Trophoblast cell (in vitro differentiated cells and primary cell): ENCODE data around the gene SUSD5.
"Not testable (repeated sequence)": the region's sequence is repeated elsewhere in the genome, so short reads cannot be mapped to it uniquely, and the experiment has no call there.

Experiments used
- DNase-seq, 2 donors: peaks; one replicate each; pipeline ENCODE4 v3.0.0-alpha.2; 2016
- H2AFZ ChIP-seq: 2 replicates; pipeline ENCODE4 v1.6.1; 2013; ENCODE audit warnings: low read length, moderate library complexity, mild to moderate bottlenecking; ENCODE audit not compliant: insufficient read depth, poor library complexity
- H2AK5ac ChIP-seq: 2 replicates; pipeline ENCODE4 v1.6.1; 2013; ENCODE audit warnings: mild to moderate bottlenecking, low read length
- H2BK120ac ChIP-seq: 2 replicates; pipeline ENCODE4 v1.6.1; 2013; ENCODE audit warnings: low read length, mild to moderate bottlenecking, moderate library complexity; ENCODE audit not compliant: insufficient read depth, poor library complexity
- H2BK12ac ChIP-seq: 2 replicates; pipeline ENCODE4 v1.6.1; 2013; ENCODE audit warnings: mild to moderate bottlenecking, low read length, moderate library complexity
- H2BK5ac ChIP-seq: 2 replicates; pipeline ENCODE4 v1.6.1; 2013; ENCODE audit warnings: low read length, low read depth, moderate library complexity, mild to moderate bottlenecking; ENCODE audit not compliant: poor library complexity
- H3K14ac ChIP-seq: 2 replicates; pipeline ENCODE4 v1.6.1; 2013; ENCODE audit warnings: mild to moderate bottlenecking, low read length
- H3K18ac ChIP-seq: 2 replicates; pipeline ENCODE4 v1.6.1; 2013; ENCODE audit warnings: mild to moderate bottlenecking, low read length
- H3K23ac ChIP-seq: 2 replicates; pipeline ENCODE4 v1.6.1; 2013; ENCODE audit warnings: low read length
- H3K27ac ChIP-seq: 2 replicates; pipeline ENCODE4 v1.5.1; 2013; ENCODE audit warnings: low read depth, mild to moderate bottlenecking, inconsistent platforms, low read length, moderate library complexity
- H3K27me3 ChIP-seq: 2 replicates; pipeline ENCODE4 v1.6.1; 2013; ENCODE audit warnings: inconsistent platforms, mild to moderate bottlenecking, low read length, moderate library complexity; ENCODE audit not compliant: insufficient read depth
- H3K36me3 ChIP-seq, 2 experiments: 1 replicate in 1 of 2; 2 replicates in 1 of 2; pipeline ENCODE4 v1.6.1; 2013; ENCODE audit warnings: low read length in 2 of 2, mild to moderate bottlenecking in 2 of 2, moderate library complexity in 1 of 2; ENCODE audit not compliant: insufficient read depth in 2 of 2, control insufficient read depth in 1 of 2
- H3K4ac ChIP-seq: 2 replicates; pipeline ENCODE4 v1.6.1; 2013; ENCODE audit warnings: low read depth, mild to moderate bottlenecking, low read length, moderate library complexity
- H3K4me1 ChIP-seq, 2 experiments: 1 replicate in 1 of 2; 2 replicates in 1 of 2; pipeline ENCODE4 v1.6.1; 2013; ENCODE audit warnings: low read length in 2 of 2, mild to moderate bottlenecking in 2 of 2, moderate library complexity in 1 of 2; ENCODE audit not compliant: insufficient read depth in 2 of 2, control insufficient read depth in 1 of 2
- H3K4me2 ChIP-seq: 2 replicates; pipeline ENCODE4 v1.6.1; 2013; ENCODE audit warnings: inconsistent platforms, mild to moderate bottlenecking, low read length, moderate library complexity
- H3K4me3 ChIP-seq: 2 replicates; pipeline ENCODE4 v1.5.1; 2013; ENCODE audit warnings: mild to moderate bottlenecking, low read depth, low read length, inconsistent platforms
- H3K79me1 ChIP-seq: one replicate; pipeline ENCODE4 v1.6.1; 2013; ENCODE audit warnings: low read length
- H3K79me2 ChIP-seq: 2 replicates; pipeline ENCODE4 v1.6.1; 2013; ENCODE audit warnings: low read length, mild to moderate bottlenecking; ENCODE audit not compliant: control insufficient read depth, insufficient read depth, poor library complexity
- H3K9ac ChIP-seq: 2 replicates; pipeline ENCODE4 v1.6.1; 2013; ENCODE audit warnings: mild to moderate bottlenecking, low read length
- H3K9me3 ChIP-seq: 2 replicates; pipeline ENCODE4 v1.6.1; 2013; ENCODE audit warnings: low read depth, mild to moderate bottlenecking, control low read depth, inconsistent platforms, low read length; ENCODE audit not compliant: insufficient read depth
- H4K12ac ChIP-seq: 2 replicates; pipeline ENCODE4 v1.6.1; 2013; ENCODE audit warnings: low read depth, mild to moderate bottlenecking, low read length, moderate library complexity
- H4K8ac ChIP-seq: 2 replicates; pipeline ENCODE4 v1.6.1; 2013; ENCODE audit warnings: low read depth, mild to moderate bottlenecking, low read length, moderate library complexity
- H4K91ac ChIP-seq: one replicate; pipeline ENCODE4 v1.6.1; 2013; ENCODE audit warnings: low read depth, mild to moderate bottlenecking, low read length, moderate library complexity
- WGBS: extraction: QIAGEN DNeasy Blood & Tissue Kit; methylation state at CpG from one replicate; pipeline ENCODE4 v1.1.7; 2013; ENCODE audit warnings: missing lambda C conversion rate; ENCODE audit not compliant: insufficient read length, insufficient coverage; ENCODE audit errors: extremely low coverage; 5-methylcytosine and 5-hydroxymethylcytosine counted together

Gene SUSD5

GRCh38 chr3:33106854-33107253 lies 111.8 kb downstream of the SUSD5 start:
- not testable (repeated sequence) for H3K14ac ChIP-seq, H3K4me1 ChIP-seq, H3K4me3 ChIP-seq, H2AK5ac ChIP-seq, DNase-seq, H3K4ac ChIP-seq, H2BK12ac ChIP-seq, H2BK120ac ChIP-seq, H2BK5ac ChIP-seq, H3K79me1 ChIP-seq, H3K23ac ChIP-seq, H4K12ac ChIP-seq, H3K79me2 ChIP-seq, H4K8ac ChIP-seq, H3K27ac ChIP-seq, H3K27me3 ChIP-seq, H3K9me3 ChIP-seq, H3K9ac ChIP-seq, H3K18ac ChIP-seq, H2AFZ ChIP-seq, H4K91ac ChIP-seq, H3K4me2 ChIP-seq, H3K36me3 ChIP-seq
- WGBS: no CpG with 5 or more reads among the region's 2 CpGs

GRCh38 chr3:33105341-33105948 lies 113.2 kb downstream of the SUSD5 start:
- Histone ChIP-seq H3K14ac (no peak overlapping the region), H3K27me3 (no peaks in the 10 kb centered on the region), H3K36me3 (no peaks in the 10 kb centered on the region), H4K8ac (no peak overlapping the region), H3K4ac (no peak overlapping the region), H2BK5ac (no peak overlapping the region), H2AFZ (no peak overlapping the region), H3K79me1 (no peaks in the 10 kb centered on the region), H3K4me1 (no peaks in the 10 kb centered on the region), H2AK5ac (no peak overlapping the region), H3K9ac (no peak overlapping the region), H4K12ac (no peak overlapping the region), H2BK12ac (no peak overlapping the region), H3K4me2 (no peak overlapping the region), H2BK120ac (no peak overlapping the region), H3K4me3 (no peak overlapping the region), H3K18ac (no peak overlapping the region), H3K79me2 (no peaks in the 10 kb centered on the region), H3K9me3 (no peaks in the 10 kb centered on the region), H3K27ac (no peak overlapping the region), H4K91ac (no peak overlapping the region), H3K23ac (no peak overlapping the region)
- DNase-seq: no peak
- WGBS: no CpG with 5 or more reads among the region's 3 CpGs

- no CpG with 5 or more reads among the region's 3 CpGs for WGBS
- Histone ChIP-seq H3K4me3 (no peak overlapping the region), H2BK120ac (no peak overlapping the region), H3K18ac (no peak overlapping the region), H3K4me1 (no peaks in the 10 kb centered on the region), H4K12ac (no peak overlapping the region), H3K4ac (no peak overlapping the region), H3K9ac (no peak overlapping the region), H3K9me3 (no peaks in the 10 kb centered on the region), H3K23ac (no peak overlapping the region), H2BK5ac (no peak overlapping the region), H3K4me2 (no peak overlapping the region), H2BK12ac (no peak overlapping the region), H2AK5ac (no peak overlapping the region), H2AFZ (no peak overlapping the region), H4K8ac (no peak overlapping the region), H4K91ac (no peak overlapping the region), H3K36me3 (no peaks in the 10 kb centered on the region), H3K14ac (no peak overlapping the region), H3K27ac (no peak overlapping the region), H3K79me1 (no peaks in the 10 kb centered on the region), H3K27me3 (no peaks in the 10 kb centered on the region), H3K79me2 (no peaks in the 10 kb centered on the region)
- DNase-seq: no peak
Measured at GRCh38 chr3:33104803-33105202, 113.8 kb downstream of the SUSD5 start.

- no peak for DNase-seq
- H3K4me2 ChIP-seq: no peak overlapping the region
- no peak overlapping the region for H2BK12ac ChIP-seq
- no peak overlapping the region for H2AFZ ChIP-seq
- H3K79me1 ChIP-seq: no peaks in the 10 kb centered on the region
- no peak overlapping the region for H2BK120ac ChIP-seq
- H3K9ac ChIP-seq: no peak overlapping the region
- no peak overlapping the region for H2BK5ac ChIP-seq
- no peak overlapping the region for H4K91ac ChIP-seq
- no peak overlapping the region for H3K23ac ChIP-seq
- no peaks in the 10 kb centered on the region for H3K36me3 ChIP-seq
- H3K27ac ChIP-seq: no peak overlapping the region
- no peaks in the 10 kb centered on the region for H3K9me3 ChIP-seq
- H4K8ac ChIP-seq: no peak overlapping the region
- H3K4me1 ChIP-seq: no peaks in the 10 kb centered on the region
- no CpG with 5 or more reads among the region's 3 CpGs for WGBS
- H3K27me3 ChIP-seq: no peaks in the 10 kb centered on the region
- no peak overlapping the region for H3K18ac ChIP-seq
- no peak overlapping the region for H3K4me3 ChIP-seq
- no peak overlapping the region for H2AK5ac ChIP-seq
- no peaks in the 10 kb centered on the region for H3K79me2 ChIP-seq
- no peak overlapping the region for H3K14ac ChIP-seq
- H4K12ac ChIP-seq: no peak overlapping the region
- H3K4ac ChIP-seq: no peak overlapping the region
Measured at GRCh38 chr3:33103480-33103879, 115.1 kb downstream of the SUSD5 start.
